Activated CD8-positive, alpha-beta T cell treated with anti-CD3 and anti-CD28 coated beads for 36 hours (primary cell): ENCODE measurements around the gene SCLT1. TPM values are rescaled to one million over a fixed set of nuclear protein-coding genes. Genes with fewer than 3 reads are reported as not detected.

Source experiments
- ATAC-seq: fragments of 200-7000 bp; cut with Tn5 transposase; one replicate; pipeline ENCODE4 v1.10.0; 2021; ENCODE audit warnings: mild to moderate bottlenecking, moderate library complexity
- CTCF ChIA-PET: fragments of 350-600 bp; sonication (Branson Sonifier 250); formaldehyde crosslinking; loops from one replicate; lab custom pipeline; 2021; ENCODE audit warnings: antibody characterized with exemption; lab: Charles Lee
- POLR2A ChIA-PET: fragments of 350-600 bp; sonication (Branson Sonifier 250); formaldehyde crosslinking; loops from one replicate; lab custom pipeline; 2021; ENCODE audit warnings: antibody characterized with exemption; lab: Charles Lee
- DNase-seq: peaks from one replicate; pipeline ENCODE4 v3.0.0-alpha.2; 2020
- H3K27ac Mint-ChIP-seq: one replicate; pipeline ENCODE4 v1.8.0; 2021; ENCODE audit warnings: mild to moderate bottlenecking, mixed read lengths
- H3K27me3 Mint-ChIP-seq: one replicate; pipeline ENCODE4 v1.8.0; 2021; ENCODE audit warnings: mixed read lengths
- H3K36me3 Mint-ChIP-seq: one replicate; pipeline ENCODE4 v1.8.0; 2021; ENCODE audit warnings: low read depth, mixed read lengths
- H3K4me1 Mint-ChIP-seq: one replicate; pipeline ENCODE4 v1.8.0; 2021; ENCODE audit warnings: low read depth, mixed read lengths
- H3K4me3 Mint-ChIP-seq: one replicate; pipeline ENCODE4 v1.8.0; 2021; ENCODE audit warnings: mild to moderate bottlenecking, moderate library complexity, mixed read lengths
- H3K9me3 Mint-ChIP-seq: one replicate; pipeline ENCODE4 v1.8.0; 2021; ENCODE audit warnings: mixed read lengths
- CTCF ChIP-seq: fragments of 200-600 bp; IDR thresholded peaks from one replicate; pipeline ENCODE4 v1.8.0; 2022; ENCODE audit warnings: antibody characterized with exemption, mild to moderate bottlenecking
- intact Hi-C: fragments of 100-400 bp; cut with micrococcal nuclease; formaldehyde crosslinking; loops from one replicate; pipeline ENCODE4 v1.10.0; 2022
- total RNA-seq, 2 experiments: library from RNA; stranded (reverse); gene quantifications; one replicate each; pipeline ENCODE4 v1.2.3, GENCODE V29; 2021

The SCLT1 gene
- total RNA-seq, 2 experiments from 2014 or later, result 18.5 to 19.7 TPM

GRCh38 chr4:128879283-128879682 is 214.1 kb downstream of the SCLT1 start:
- no peaks in the 10 kb centered on the region for H3K4me1 Mint-ChIP-seq
- ATAC-seq (no peak), DNase-seq (no peak)
- no peaks in the 10 kb centered on the region for H3K9me3 Mint-ChIP-seq
- intact Hi-C loops, result no loop called here
- peaks cover 4% of the 10 kb centered on the region for H3K36me3 Mint-ChIP-seq
- POLR2A ChIA-PET, result no interaction called here
- TF ChIP-seq CTCF, result no peak
- no peaks in the 10 kb centered on the region for H3K27me3 Mint-ChIP-seq
- H3K27ac Mint-ChIP-seq, result no peak overlapping the region
- H3K4me3 Mint-ChIP-seq, result no peak overlapping the region
- CTCF ChIA-PET, result no interaction called here

- H3K27ac Mint-ChIP-seq, result no peak overlapping the region
- ChIA-PET POLR2A (interaction anchor here (0.7 kb wide), 1 partner anchor 42 kb away, joined by 3 read pairs; no protein-coding TSS in a partner anchor), CTCF (interaction anchor here (1.1 kb wide), 1 partner anchor 12 kb away, joined by 3 read pairs; no protein-coding TSS in a partner anchor)
- H3K36me3 Mint-ChIP-seq, result peaks cover 2% of the 10 kb centered on the region
- DNase-seq (no peak), ATAC-seq (no peak)
- no peak for TF ChIP-seq CTCF
- intact Hi-C loops, result no loop called here
- no peaks in the 10 kb centered on the region for H3K9me3 Mint-ChIP-seq
- no peak overlapping the region for H3K4me3 Mint-ChIP-seq
- no peaks in the 10 kb centered on the region for H3K4me1 Mint-ChIP-seq
- no peaks in the 10 kb centered on the region for H3K27me3 Mint-ChIP-seq
These were observed 215.4 kb downstream of the SCLT1 start for GRCh38 chr4:128877934-128878333.

GRCh38 chr4:128876200-128876599 is 217.1 kb downstream of the SCLT1 start:
- no peak for TF ChIP-seq CTCF
- ChIA-PET CTCF (interaction anchor here (0.8 kb wide), 1 partner anchor 15 kb away, joined by 3 read pairs; no protein-coding TSS in a partner anchor), POLR2A (no interaction called here)
- ATAC-seq (no peak), DNase-seq (no peak)
- no peak overlapping the region for H3K27ac Mint-ChIP-seq
- no peaks in the 10 kb centered on the region for H3K27me3 Mint-ChIP-seq
- H3K4me3 Mint-ChIP-seq, result no peak overlapping the region
- H3K9me3 Mint-ChIP-seq, result no peaks in the 10 kb centered on the region
- no peaks in the 10 kb centered on the region for H3K4me1 Mint-ChIP-seq
- H3K36me3 Mint-ChIP-seq, result peaks cover 17% of the 10 kb centered on the region
- intact Hi-C loops, result no loop called here

- Mint-ChIP-seq H3K27ac (no peak overlapping the region), H3K27me3 (no peaks in the 10 kb centered on the region), H3K4me1 (no peaks in the 10 kb centered on the region), H3K4me3 (no peak overlapping the region), H3K36me3 (peaks cover 38% of the 10 kb centered on the region), H3K9me3 (no peaks in the 10 kb centered on the region)
- no peak for ATAC-seq
- DNase-seq, result no peak
- ChIA-PET CTCF (interaction anchor here (1.9 kb wide), 1 partner anchor 297 kb away, joined by 4 read pairs; no protein-coding TSS in a partner anchor), POLR2A (no interaction called here)
- intact Hi-C loops, result no loop called here
- no peak for TF ChIP-seq CTCF
These were observed 221.4 kb downstream of the SCLT1 start for GRCh38 chr4:128871948-128872347.

- no peaks in the 10 kb centered on the region for H3K27me3 Mint-ChIP-seq
- H3K36me3 Mint-ChIP-seq, result peaks cover 54% of the 10 kb centered on the region
- ChIA-PET CTCF (no interaction called here), POLR2A (no interaction called here)
- DNase-seq (no peak), ATAC-seq (peak; percentile 51)
- no peak for TF ChIP-seq CTCF
- intact Hi-C loops, result no loop called here
- no peak overlapping the region for H3K4me3 Mint-ChIP-seq
- H3K9me3 Mint-ChIP-seq, result no peaks in the 10 kb centered on the region
- no peaks in the 10 kb centered on the region for H3K4me1 Mint-ChIP-seq
- peak overlapping the region; percentile 50 for H3K27ac Mint-ChIP-seq
These were observed 223.4 kb downstream of the SCLT1 start for GRCh38 chr4:128869776-128870509.
